HEK293 (cell line): ENCODE data around the gene TMF1.

Experiments used
- FEZF1 ChIP-seq: fragments of 450-650 bp; formaldehyde crosslinking; IDR thresholded peaks from 2 replicates; pipeline ENCODE4 v1.5.1; 2016; ENCODE audit warnings: missing biosample characterization, missing genetic modification characterization
- KLF1 ChIP-seq: fragments of 450-650 bp; formaldehyde crosslinking; IDR thresholded peaks from 2 replicates; pipeline ENCODE4 v1.5.1; 2016; ENCODE audit warnings: missing biosample characterization, missing genetic modification characterization
- KLF7 ChIP-seq: fragments of 450-650 bp; formaldehyde crosslinking; IDR thresholded peaks from 2 replicates; pipeline ENCODE4 v1.5.1; 2016; ENCODE audit warnings: missing biosample characterization, missing genetic modification characterization, borderline replicate concordance
- REPIN1 ChIP-seq: fragments of 450-650 bp; formaldehyde crosslinking; IDR thresholded peaks from 2 replicates; pipeline ENCODE4 v1.5.1; 2017; ENCODE audit warnings: missing biosample characterization, missing genetic modification characterization, low read depth
- SP3 ChIP-seq: fragments of 450-650 bp; formaldehyde crosslinking; IDR thresholded peaks from 2 replicates; pipeline ENCODE4 v1.5.1; 2016; ENCODE audit warnings: missing biosample characterization, missing genetic modification characterization
- SP7 ChIP-seq: fragments of 450-650 bp; formaldehyde crosslinking; IDR thresholded peaks from 2 replicates; pipeline ENCODE4 v1.5.1; 2016; ENCODE audit warnings: missing biosample characterization, missing genetic modification characterization
- ZBTB20 ChIP-seq: fragments of 450-650 bp; formaldehyde crosslinking; IDR thresholded peaks from 2 replicates; pipeline ENCODE4 v1.5.1; 2016; ENCODE audit warnings: missing biosample characterization, missing genetic modification characterization
- ZBTB21 ChIP-seq: fragments of 450-650 bp; formaldehyde crosslinking; IDR thresholded peaks from 2 replicates; pipeline ENCODE4 v1.5.1; 2017; ENCODE audit warnings: missing biosample characterization, missing genetic modification characterization
- ZIC2 ChIP-seq: fragments of 450-650 bp; formaldehyde crosslinking; IDR thresholded peaks from 2 replicates; pipeline ENCODE4 v1.5.1; 2016; ENCODE audit warnings: missing biosample characterization, missing genetic modification characterization
- ZNF140 ChIP-seq: fragments of 450-650 bp; formaldehyde crosslinking; IDR thresholded peaks from 2 replicates; pipeline ENCODE4 v1.5.1; 2016; ENCODE audit warnings: missing biosample characterization, missing genetic modification characterization
- ZNF175 ChIP-seq: fragments of 450-650 bp; formaldehyde crosslinking; IDR thresholded peaks from 2 replicates; pipeline ENCODE4 v1.5.1; 2016; ENCODE audit warnings: missing biosample characterization, missing genetic modification characterization
- ZNF24 ChIP-seq: fragments of 450-650 bp; formaldehyde crosslinking; IDR thresholded peaks from 2 replicates; pipeline ENCODE4 v1.5.1; 2016; ENCODE audit warnings: missing biosample characterization, missing genetic modification characterization
- ZNF341 ChIP-seq: fragments of 450-650 bp; formaldehyde crosslinking; IDR thresholded peaks from 2 replicates; pipeline ENCODE4; 2016; ENCODE audit warnings: low read depth, missing biosample characterization, missing genetic modification characterization
- ZNF366 ChIP-seq: fragments of 450-650 bp; formaldehyde crosslinking; conservative IDR thresholded peaks from 2 replicates; pipeline ENCODE4 v1.5.1; 2016; ENCODE audit warnings: missing biosample characterization, missing genetic modification characterization
- ZNF391 ChIP-seq: fragments of 450-650 bp; formaldehyde crosslinking; IDR thresholded peaks from 2 replicates; pipeline ENCODE4 v1.5.1; 2016; ENCODE audit warnings: low read depth, missing biosample characterization, missing genetic modification characterization, borderline replicate concordance
- ZNF530 ChIP-seq: fragments of 450-650 bp; formaldehyde crosslinking; IDR thresholded peaks from 2 replicates; pipeline ENCODE4 v1.5.1; 2016; ENCODE audit warnings: low read depth, missing biosample characterization, missing genetic modification characterization
- ZNF555 ChIP-seq: fragments of 450-650 bp; formaldehyde crosslinking; conservative IDR thresholded peaks from 2 replicates; pipeline ENCODE4 v1.5.1; 2017; ENCODE audit warnings: missing biosample characterization, mild to moderate bottlenecking, missing genetic modification characterization, inconsistent platforms
- ZNF701 ChIP-seq: fragments of 450-650 bp; formaldehyde crosslinking; IDR thresholded peaks from 2 replicates; pipeline ENCODE4 v1.5.1; 2016; ENCODE audit warnings: missing biosample characterization, missing genetic modification characterization
- ZNF837 ChIP-seq: fragments of 450-650 bp; formaldehyde crosslinking; IDR thresholded peaks from 2 replicates; pipeline ENCODE4 v1.5.1; 2016; ENCODE audit warnings: missing biosample characterization, missing genetic modification characterization
- ZSCAN16 ChIP-seq: fragments of 450-650 bp; formaldehyde crosslinking; IDR thresholded peaks from 2 replicates; pipeline ENCODE4 v1.5.1; 2016; ENCODE audit warnings: missing biosample characterization, missing genetic modification characterization
- TF ChIP-seq, protein P1 (sequence below): fragments of 450-650 bp; formaldehyde crosslinking; IDR thresholded peaks from 2 replicates; pipeline ENCODE4 v1.5.1; 2016; ENCODE audit warnings: missing biosample characterization, missing genetic modification characterization
- TF ChIP-seq, protein P2 (sequence below): fragments of 450-650 bp; formaldehyde crosslinking; IDR thresholded peaks from 2 replicates; pipeline ENCODE4 v1.5.1; 2016; ENCODE audit warnings: missing biosample characterization, missing genetic modification characterization
- TF ChIP-seq, protein P3 (sequence below): fragments of 450-650 bp; formaldehyde crosslinking; IDR thresholded peaks from 2 replicates; pipeline ENCODE4 v1.5.1; 2016; ENCODE audit warnings: missing biosample characterization, missing genetic modification characterization
- TF ChIP-seq, protein P4 (sequence below): sonication (generic); formaldehyde crosslinking; IDR thresholded peaks from 2 replicates; pipeline ENCODE4 v1.8.1; 2022; ENCODE audit warnings: mild to moderate bottlenecking, moderate library complexity, missing genetic modification reagents
- TF ChIP-seq, protein P5 (sequence below): fragments of 450-650 bp; formaldehyde crosslinking; IDR thresholded peaks from 2 replicates; pipeline ENCODE4 v1.5.1; 2016; ENCODE audit warnings: missing biosample characterization, missing genetic modification characterization
- TF ChIP-seq, protein P6 (sequence below): fragments of 450-650 bp; formaldehyde crosslinking; IDR thresholded peaks from 2 replicates; pipeline ENCODE4 v1.5.1; 2017; ENCODE audit warnings: missing biosample characterization, missing genetic modification characterization
- TF ChIP-seq, protein P7 (sequence below): fragments of 450-650 bp; IDR thresholded peaks from 2 replicates; pipeline ENCODE4 v1.5.1; 2018; ENCODE audit warnings: missing biosample characterization, mild to moderate bottlenecking, missing genetic modification characterization

TMF1 gene

DNA sequence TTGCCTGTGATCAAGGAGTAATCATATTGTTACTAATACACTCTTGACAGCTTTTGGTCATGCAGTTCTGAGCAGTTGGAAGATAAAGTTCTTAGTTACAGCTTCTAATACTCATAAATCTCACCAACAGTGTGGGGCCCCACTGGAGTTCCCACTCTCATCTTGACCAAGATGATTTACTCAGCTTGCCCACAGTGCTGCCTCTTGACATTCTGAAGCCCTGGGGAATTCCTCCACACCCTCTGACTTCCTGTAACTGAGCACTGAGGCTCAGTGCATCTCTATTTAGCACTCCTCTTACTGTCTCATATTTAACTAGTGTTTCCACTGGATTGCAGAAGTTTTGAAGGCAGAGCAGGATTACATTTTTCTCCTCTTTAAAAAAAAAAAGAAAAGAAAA, 30.7 kb upstream of the TMF1 start (continued):
- TF ChIP-seq, protein P1, sequence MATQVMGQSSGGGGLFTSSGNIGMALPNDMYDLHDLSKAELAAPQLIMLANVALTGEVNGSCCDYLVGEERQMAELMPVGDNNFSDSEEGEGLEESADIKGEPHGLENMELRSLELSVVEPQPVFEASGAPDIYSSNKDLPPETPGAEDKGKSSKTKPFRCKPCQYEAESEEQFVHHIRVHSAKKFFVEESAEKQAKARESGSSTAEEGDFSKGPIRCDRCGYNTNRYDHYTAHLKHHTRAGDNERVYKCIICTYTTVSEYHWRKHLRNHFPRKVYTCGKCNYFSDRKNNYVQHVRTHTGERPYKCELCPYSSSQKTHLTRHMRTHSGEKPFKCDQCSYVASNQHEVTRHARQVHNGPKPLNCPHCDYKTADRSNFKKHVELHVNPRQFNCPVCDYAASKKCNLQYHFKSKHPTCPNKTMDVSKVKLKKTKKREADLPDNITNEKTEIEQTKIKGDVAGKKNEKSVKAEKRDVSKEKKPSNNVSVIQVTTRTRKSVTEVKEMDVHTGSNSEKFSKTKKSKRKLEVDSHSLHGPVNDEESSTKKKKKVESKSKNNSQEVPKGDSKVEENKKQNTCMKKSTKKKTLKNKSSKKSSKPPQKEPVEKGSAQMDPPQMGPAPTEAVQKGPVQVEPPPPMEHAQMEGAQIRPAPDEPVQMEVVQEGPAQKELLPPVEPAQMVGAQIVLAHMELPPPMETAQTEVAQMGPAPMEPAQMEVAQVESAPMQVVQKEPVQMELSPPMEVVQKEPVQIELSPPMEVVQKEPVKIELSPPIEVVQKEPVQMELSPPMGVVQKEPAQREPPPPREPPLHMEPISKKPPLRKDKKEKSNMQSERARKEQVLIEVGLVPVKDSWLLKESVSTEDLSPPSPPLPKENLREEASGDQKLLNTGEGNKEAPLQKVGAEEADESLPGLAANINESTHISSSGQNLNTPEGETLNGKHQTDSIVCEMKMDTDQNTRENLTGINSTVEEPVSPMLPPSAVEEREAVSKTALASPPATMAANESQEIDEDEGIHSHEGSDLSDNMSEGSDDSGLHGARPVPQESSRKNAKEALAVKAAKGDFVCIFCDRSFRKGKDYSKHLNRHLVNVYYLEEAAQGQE (tag by site-specific recombination) = no peak
- 0 out of 2 replicates have a peak, but pooled peaks have one; percentile 28 for TF ChIP-seq ZNF24
- TF ChIP-seq ZNF391 (tag by site-specific recombination) = no peak
- no peak for TF ChIP-seq ZNF341 (tag by site-specific recombination)
- TF ChIP-seq ZBTB21 (tag by site-specific recombination) = no peak
- TF ChIP-seq ZNF366 (tag by site-specific recombination) = peak; percentile 41
- no peak for TF ChIP-seq KLF7 (tag by site-specific recombination)
- TF ChIP-seq, protein P2, sequence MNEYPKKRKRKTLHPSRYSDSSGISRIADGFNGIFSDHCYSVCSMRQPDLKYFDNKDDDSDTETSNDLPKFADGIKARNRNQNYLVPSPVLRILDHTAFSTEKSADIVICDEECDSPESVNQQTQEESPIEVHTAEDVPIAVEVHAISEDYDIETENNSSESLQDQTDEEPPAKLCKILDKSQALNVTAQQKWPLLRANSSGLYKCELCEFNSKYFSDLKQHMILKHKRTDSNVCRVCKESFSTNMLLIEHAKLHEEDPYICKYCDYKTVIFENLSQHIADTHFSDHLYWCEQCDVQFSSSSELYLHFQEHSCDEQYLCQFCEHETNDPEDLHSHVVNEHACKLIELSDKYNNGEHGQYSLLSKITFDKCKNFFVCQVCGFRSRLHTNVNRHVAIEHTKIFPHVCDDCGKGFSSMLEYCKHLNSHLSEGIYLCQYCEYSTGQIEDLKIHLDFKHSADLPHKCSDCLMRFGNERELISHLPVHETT = 0 out of 2 replicates have a peak, but pooled peaks have one; percentile 21
- TF ChIP-seq ZNF837 (tag by site-specific recombination) = no peak
- TF ChIP-seq ZBTB20 (tag by site-specific recombination) = peak; percentile 44; the same call in 1 of the 2 replicates
- TF ChIP-seq, protein P3, sequence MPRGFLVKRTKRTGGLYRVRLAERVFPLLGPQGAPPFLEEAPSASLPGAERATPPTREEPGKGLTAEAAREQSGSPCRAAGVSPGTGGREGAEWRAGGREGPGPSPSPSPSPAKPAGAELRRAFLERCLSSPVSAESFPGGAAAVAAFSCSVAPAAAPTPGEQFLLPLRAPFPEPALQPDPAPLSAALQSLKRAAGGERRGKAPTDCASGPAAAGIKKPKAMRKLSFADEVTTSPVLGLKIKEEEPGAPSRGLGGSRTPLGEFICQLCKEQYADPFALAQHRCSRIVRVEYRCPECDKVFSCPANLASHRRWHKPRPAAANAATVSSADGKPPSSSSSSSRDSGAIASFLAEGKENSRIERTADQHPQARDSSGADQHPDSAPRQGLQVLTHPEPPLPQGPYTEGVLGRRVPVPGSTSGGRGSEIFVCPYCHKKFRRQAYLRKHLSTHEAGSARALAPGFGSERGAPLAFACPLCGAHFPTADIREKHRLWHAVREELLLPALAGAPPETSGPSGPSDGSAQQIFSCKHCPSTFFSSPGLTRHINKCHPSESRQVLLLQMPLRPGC (tag by site-specific recombination) = 0 out of 2 replicates have a peak, but pooled peaks have one; percentile 42
- no peak for TF ChIP-seq ZNF140 (tag by site-specific recombination)
- TF ChIP-seq ZNF701 (tag by site-specific recombination) = no peak
- TF ChIP-seq KLF1 = no peak
- no peak for TF ChIP-seq ZNF555
- TF ChIP-seq, protein P4, sequence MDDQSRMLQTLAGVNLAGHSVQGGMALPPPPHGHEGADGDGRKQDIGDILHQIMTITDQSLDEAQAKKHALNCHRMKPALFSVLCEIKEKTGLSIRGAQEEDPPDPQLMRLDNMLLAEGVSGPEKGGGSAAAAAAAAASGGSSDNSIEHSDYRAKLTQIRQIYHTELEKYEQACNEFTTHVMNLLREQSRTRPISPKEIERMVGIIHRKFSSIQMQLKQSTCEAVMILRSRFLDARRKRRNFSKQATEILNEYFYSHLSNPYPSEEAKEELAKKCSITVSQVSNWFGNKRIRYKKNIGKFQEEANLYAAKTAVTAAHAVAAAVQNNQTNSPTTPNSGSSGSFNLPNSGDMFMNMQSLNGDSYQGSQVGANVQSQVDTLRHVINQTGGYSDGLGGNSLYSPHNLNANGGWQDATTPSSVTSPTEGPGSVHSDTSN (CRISPR knock-in tag) = no peak
- TF ChIP-seq, protein P5, sequence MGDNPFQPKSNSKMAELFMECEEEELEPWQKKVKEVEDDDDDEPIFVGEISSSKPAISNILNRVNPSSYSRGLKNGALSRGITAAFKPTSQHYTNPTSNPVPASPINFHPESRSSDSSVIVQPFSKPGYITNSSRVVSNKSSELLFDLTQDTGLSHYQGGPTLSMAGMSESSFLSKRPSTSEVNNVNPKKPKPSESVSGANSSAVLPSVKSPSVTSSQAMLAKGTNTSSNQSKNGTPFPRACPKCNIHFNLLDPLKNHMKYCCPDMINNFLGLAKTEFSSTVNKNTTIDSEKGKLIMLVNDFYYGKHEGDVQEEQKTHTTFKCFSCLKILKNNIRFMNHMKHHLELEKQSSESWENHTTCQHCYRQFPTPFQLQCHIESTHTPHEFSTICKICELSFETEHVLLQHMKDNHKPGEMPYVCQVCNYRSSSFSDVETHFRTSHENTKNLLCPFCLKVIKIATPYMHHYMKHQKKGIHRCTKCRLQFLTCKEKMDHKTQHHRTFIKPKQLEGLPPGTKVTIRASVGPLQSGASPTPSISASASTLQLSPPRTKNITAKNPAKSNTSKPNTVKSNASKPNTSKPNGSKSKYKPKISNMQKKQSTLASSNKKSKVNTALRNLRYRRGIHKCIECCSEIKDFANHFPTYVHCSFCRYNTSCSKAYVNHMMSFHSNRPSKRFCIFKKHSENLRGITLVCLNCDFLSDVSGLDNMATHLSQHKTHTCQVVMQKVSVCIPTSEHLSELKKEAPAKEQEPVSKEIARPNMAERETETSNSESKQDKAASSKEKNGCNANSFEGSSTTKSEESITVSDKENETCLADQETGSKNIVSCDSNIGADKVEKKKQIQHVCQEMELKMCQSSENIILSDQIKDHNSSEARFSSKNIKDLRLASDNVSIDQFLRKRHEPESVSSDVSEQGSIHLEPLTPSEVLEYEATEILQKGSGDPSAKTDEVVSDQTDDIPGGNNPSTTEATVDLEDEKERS (tag by site-specific recombination) = no peak
- no peak for TF ChIP-seq ZNF175 (tag by site-specific recombination)
- TF ChIP-seq ZSCAN16 (tag by site-specific recombination) = peak; percentile 78; the same call in 1 of the 2 replicates
- TF ChIP-seq REPIN1 (tag by site-specific recombination) = no peak
- TF ChIP-seq, protein P6, sequence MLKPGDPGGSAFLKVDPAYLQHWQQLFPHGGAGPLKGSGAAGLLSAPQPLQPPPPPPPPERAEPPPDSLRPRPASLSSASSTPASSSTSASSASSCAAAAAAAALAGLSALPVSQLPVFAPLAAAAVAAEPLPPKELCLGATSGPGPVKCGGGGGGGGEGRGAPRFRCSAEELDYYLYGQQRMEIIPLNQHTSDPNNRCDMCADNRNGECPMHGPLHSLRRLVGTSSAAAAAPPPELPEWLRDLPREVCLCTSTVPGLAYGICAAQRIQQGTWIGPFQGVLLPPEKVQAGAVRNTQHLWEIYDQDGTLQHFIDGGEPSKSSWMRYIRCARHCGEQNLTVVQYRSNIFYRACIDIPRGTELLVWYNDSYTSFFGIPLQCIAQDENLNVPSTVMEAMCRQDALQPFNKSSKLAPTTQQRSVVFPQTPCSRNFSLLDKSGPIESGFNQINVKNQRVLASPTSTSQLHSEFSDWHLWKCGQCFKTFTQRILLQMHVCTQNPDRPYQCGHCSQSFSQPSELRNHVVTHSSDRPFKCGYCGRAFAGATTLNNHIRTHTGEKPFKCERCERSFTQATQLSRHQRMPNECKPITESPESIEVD (tag by site-specific recombination) = peak; percentile 62
- peak; percentile 83 for TF ChIP-seq ZIC2 (tag by site-specific recombination)
- TF ChIP-seq, protein P7, sequence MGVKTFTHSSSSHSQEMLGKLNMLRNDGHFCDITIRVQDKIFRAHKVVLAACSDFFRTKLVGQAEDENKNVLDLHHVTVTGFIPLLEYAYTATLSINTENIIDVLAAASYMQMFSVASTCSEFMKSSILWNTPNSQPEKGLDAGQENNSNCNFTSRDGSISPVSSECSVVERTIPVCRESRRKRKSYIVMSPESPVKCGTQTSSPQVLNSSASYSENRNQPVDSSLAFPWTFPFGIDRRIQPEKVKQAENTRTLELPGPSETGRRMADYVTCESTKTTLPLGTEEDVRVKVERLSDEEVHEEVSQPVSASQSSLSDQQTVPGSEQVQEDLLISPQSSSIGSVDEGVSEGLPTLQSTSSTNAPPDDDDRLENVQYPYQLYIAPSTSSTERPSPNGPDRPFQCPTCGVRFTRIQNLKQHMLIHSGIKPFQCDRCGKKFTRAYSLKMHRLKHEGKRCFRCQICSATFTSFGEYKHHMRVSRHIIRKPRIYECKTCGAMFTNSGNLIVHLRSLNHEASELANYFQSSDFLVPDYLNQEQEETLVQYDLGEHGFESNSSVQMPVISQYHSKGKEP (tag by site-specific recombination) = 0 out of 2 replicates have a peak, but pooled peaks have one; percentile 7
- peak; percentile 82 for TF ChIP-seq FEZF1
- TF ChIP-seq ZNF530 (tag by site-specific recombination) = no peak
- TF ChIP-seq SP3 = no peak
- TF ChIP-seq SP7 (tag by site-specific recombination) = peak; percentile 77
